LNCAP (cell line): Measurements from ENCODE around the gene LAS1L.

Experiments
- CTCF ChIP-seq: fragments of 450-650 bp; IDR thresholded peaks from 2 replicates; pipeline ENCODE4 v1.5.1; 2017; ENCODE audit warnings: mild to moderate bottlenecking

LAS1L gene

DNA sequence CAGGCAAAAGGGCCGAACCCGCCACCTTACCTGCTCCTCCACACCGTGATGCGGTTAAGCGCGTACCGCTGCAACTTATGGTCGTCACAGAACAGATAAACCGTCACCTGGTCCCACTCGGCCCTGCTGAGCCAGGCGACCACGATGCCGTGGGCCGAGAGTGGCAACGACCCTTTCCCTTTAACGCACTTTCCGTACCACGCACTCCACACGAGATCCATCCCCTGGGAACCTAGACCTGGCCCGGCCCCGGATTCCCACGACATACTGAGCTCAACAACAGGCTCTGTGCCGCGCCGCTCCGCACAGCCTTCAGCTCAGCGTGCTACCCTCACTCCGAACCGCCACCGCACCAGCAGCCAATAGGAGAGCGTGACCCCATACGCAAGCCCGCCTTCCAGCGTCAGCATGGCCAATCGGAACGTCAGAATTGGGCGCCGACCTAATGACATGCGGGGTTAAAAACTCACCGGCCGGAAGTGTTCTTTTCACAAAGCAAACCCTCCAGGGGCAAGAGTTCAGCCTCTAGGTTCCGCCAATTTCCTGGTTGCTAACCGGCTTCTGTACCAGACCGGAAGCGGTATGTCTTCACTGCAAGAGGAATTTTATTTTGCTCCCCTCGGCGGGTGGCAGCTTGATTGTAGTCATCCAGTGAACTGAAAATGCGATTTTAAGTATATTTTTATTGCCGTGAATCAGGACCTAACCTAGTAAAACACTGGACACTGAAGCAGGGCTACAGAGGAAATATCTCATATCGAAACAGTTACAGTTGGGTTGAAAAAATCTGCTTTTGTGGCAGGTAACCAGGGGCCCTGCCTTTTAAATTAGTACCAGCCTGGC lies at the start of gene LAS1L:
Gene LAS1L (minus strand): TSS at position 338 of the 843 bp plus-strand sequence. CDS start 72 bp downstream, at position 266.
- no peak for TF ChIP-seq CTCF

GRCh38 chrX:65582450-65583082 lies 48.0 kb upstream of the LAS1L start:
- TF ChIP-seq CTCF: no peak

DNA sequence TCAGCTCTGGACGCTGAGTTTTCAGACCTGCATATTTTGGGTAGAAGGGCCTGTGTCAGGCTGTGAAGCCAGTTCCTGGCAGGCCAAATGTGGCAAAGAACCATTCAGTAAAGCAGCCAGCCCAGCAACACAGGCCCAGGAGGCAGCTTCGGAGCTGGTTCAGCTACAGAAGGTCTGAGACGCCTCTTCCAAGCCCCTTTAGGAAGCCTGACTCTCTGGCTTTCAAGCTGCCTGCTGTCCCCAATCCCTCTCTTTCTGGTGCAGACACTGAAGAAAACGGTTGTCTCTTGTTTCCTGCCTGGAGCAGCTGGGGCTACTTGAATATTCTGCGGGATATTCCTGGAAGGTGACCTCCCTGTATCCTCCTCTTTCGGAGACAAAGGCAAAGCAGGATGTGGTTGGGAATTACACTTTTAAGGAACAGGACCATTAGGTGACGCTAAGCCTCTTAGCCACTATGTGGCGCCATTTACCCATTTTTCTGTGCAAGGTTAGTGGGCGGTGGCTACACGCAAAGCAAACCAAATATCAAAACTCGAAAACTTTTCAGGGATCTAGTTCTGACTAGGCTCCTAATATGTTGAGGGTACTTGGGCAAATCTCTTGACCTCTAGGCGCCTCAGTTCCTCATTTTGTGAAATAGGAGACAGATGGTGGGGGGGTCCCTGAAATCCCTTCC lies 47.2 kb upstream of the LAS1L start:
- peak; percentile 61 for TF ChIP-seq CTCF

- no peak for TF ChIP-seq CTCF
Measured at GRCh38 chrX:65578346-65578745, 43.8 kb upstream of the LAS1L start.

- no peak for TF ChIP-seq CTCF
Measured at GRCh38 chrX:65576160-65576559, 41.6 kb upstream of the LAS1L start.

GRCh38 chrX:65575022-65575421 lies 40.4 kb upstream of the LAS1L start:
- no peak for TF ChIP-seq CTCF

- TF ChIP-seq CTCF: no peak
Measured at GRCh38 chrX:65574356-65574755, 39.8 kb upstream of the LAS1L start.
